ENCODE measurements around the gene HOXD10.

GRCh38 chr2:176101842-176102241 lies 14.7 kb upstream of the HOXD10 start:
- no peak for TF ChIP-seq CTCF (IDR thresholded peaks at IDR 0.05; ENCODE audit: poor library complexity, severe bottlenecking)
- no peak for TF ChIP-seq POLR2AphosphoS5 (IDR thresholded peaks at IDR 0.05)
- TF ChIP-seq REST (IDR thresholded peaks at IDR 0.05; ENCODE audit: borderline replicate concordance) = no peak
- no peak for TF ChIP-seq EZH2 (IDR thresholded peaks at IDR 0.05; ENCODE audit: borderline replicate concordance, insufficient read depth, low read length, poor library complexity, severe bottlenecking)
- TF ChIP-seq RAD21 (conservative IDR thresholded peaks at IDR 0.05) = no peak
